DOHH2 (cell line): ENCODE data around the gene DUSP16.
"Not testable (repeated sequence)": the region's sequence is repeated elsewhere in the genome, so short reads cannot be mapped to it uniquely, and the experiment has no call there.

Experiments
- H3F3A ChIP-seq: fragments of 200-600 bp; sonication (generic), shearing (Covaris generic); 2 replicates; pipeline ENCODE4 v1.6.0; 2016; ENCODE audit warnings: antibody characterized with exemption, mild to moderate bottlenecking; ENCODE audit not compliant: control insufficient read depth, insufficient read depth
- H3K27ac ChIP-seq: fragments of 200-600 bp; sonication (generic); 2 replicates; pipeline ENCODE4 v1.5.1; 2014; ENCODE audit warnings: low read depth, mild to moderate bottlenecking, low read length, moderate library complexity
- H3K27me3 ChIP-seq: fragments of 200-600 bp; sonication (generic); 2 replicates; pipeline ENCODE4 v1.6.1; 2014; ENCODE audit warnings: mild to moderate bottlenecking, low read length, mixed read lengths; ENCODE audit not compliant: control insufficient read depth
- H3K36me3 ChIP-seq: fragments of 200-600 bp; sonication (generic); 2 replicates; pipeline ENCODE4 v1.6.1; 2014; ENCODE audit warnings: mild to moderate bottlenecking, low read length, moderate library complexity, mixed read lengths; ENCODE audit not compliant: control insufficient read depth
- H3K4me1 ChIP-seq: fragments of 200-600 bp; sonication (generic); 2 replicates; pipeline ENCODE4 v1.6.1; 2014; ENCODE audit warnings: mild to moderate bottlenecking, low read length, mixed read lengths; ENCODE audit not compliant: control insufficient read depth
- H3K4me2 ChIP-seq: fragments of 200-600 bp; sonication (generic); 2 replicates; pipeline ENCODE4 v1.6.0; 2014; ENCODE audit warnings: mild to moderate bottlenecking, low read length, moderate library complexity
- H3K4me3 ChIP-seq: fragments of 200-600 bp; sonication (generic); 2 replicates; pipeline ENCODE4 v1.5.1; 2014; ENCODE audit warnings: mild to moderate bottlenecking, low read length, mixed read lengths
- H3K79me2 ChIP-seq: fragments of 200-600 bp; sonication (generic); 2 replicates; pipeline ENCODE4 v1.6.1; 2014; ENCODE audit warnings: mild to moderate bottlenecking, low read length, mixed read lengths; ENCODE audit not compliant: control insufficient read depth
- H3K9me2 ChIP-seq: fragments of 200-600 bp; sonication (generic); replicated peaks from 2 replicates; pipeline ENCODE4 v1.6.1; 2014; ENCODE audit warnings: mild to moderate bottlenecking, low read length, mixed read lengths; ENCODE audit not compliant: control insufficient read depth
- H3K9me3 ChIP-seq: fragments of 200-600 bp; sonication (generic); 2 replicates; pipeline ENCODE4 v1.6.1; 2014; ENCODE audit warnings: antibody characterized with exemption, low read length, mixed read lengths; ENCODE audit not compliant: control insufficient read depth, insufficient read depth
- H4K20me1 ChIP-seq: fragments of 200-600 bp; sonication (generic); 2 replicates; pipeline ENCODE4 v1.6.0; 2014; ENCODE audit warnings: low read depth, mild to moderate bottlenecking, antibody characterized with exemption, low read length, moderate library complexity; ENCODE audit not compliant: control insufficient read depth, insufficient read depth
- CTCF ChIP-seq: fragments of 200-600 bp; sonication (generic); IDR thresholded peaks from one replicate; pipeline ENCODE4 v1.5.1; 2014; ENCODE audit warnings: antibody characterized with exemption, mild to moderate bottlenecking, low read depth, low read length; ENCODE audit not compliant: poor library complexity, severe bottlenecking
- EZH2phosphoT487 ChIP-seq: fragments of 200-600 bp; sonication (generic); IDR thresholded peaks from 2 replicates; pipeline ENCODE4 v1.6.1; 2017; ENCODE audit warnings: borderline replicate concordance, mild to moderate bottlenecking, antibody characterized with exemption, low read length, moderate library complexity, mixed read lengths

DUSP16 gene

DNA sequence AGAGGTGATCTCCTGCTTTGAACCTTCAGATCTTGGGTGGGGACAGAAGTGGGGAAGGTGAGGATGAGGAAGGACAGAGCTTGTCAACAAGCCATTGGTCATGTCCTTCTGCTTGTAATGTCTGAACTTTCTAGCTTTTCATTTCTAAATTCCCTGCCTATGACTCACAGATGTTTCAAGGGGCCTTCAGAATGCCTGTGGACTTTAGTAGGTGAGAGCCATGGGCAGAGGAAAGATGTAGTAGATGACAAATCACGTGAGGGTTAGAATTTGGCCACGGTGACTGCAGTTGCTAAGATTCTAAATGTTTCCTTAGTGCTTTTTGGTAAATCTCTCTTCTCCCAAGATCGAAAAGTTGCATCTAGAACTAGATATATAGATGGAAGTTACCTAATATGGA, 30.3 kb upstream of the DUSP16 start:
- TF ChIP-seq EZH2phosphoT487 = no peak
- TF ChIP-seq CTCF = no peak

DNA sequence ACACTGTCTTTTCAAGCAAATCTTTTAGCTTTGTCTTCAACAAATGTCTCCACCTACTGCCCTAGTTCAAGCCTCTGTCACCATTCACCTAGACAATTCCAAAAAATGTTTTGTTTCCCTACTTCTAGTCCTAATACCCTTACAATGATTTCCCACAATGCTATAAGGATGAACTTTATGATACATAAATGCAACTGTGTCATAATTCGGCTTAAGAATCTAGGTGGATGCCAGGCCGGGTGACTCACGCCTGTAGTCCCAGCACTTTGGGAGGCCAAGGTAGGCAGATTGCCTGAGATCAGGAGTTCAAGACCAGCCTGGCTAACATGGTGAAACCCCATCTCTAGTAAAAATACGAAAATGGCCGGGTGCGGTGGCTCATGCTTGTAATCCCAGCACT, 28.3 kb upstream of the DUSP16 start:
- no peaks in the 10 kb centered on the region for H3K4me1 ChIP-seq
- H4K20me1 ChIP-seq = no peaks in the 10 kb centered on the region
- no peak overlapping the region for H3K4me2 ChIP-seq
- no peaks in the 10 kb centered on the region for H3K9me3 ChIP-seq
- TF ChIP-seq CTCF (no peak), EZH2phosphoT487 (no peak)
- no peaks in the 10 kb centered on the region for H3K9me2 ChIP-seq
- H3K79me2 ChIP-seq = no peaks in the 10 kb centered on the region
- no peaks in the 10 kb centered on the region for H3K36me3 ChIP-seq
- H3K27ac ChIP-seq = no peak overlapping the region
- peaks cover 15% of the 10 kb centered on the region for H3K27me3 ChIP-seq
- H3K4me3 ChIP-seq = no peak overlapping the region
- no peaks in the 10 kb centered on the region for H3F3A ChIP-seq

More for the DNA sequence above, 30.3 kb upstream of the DUSP16 start:
- Histone ChIP-seq H3K27me3 (peaks cover 6% of the 10 kb centered on the region), H3K9me2 (no peaks in the 10 kb centered on the region), H3K9me3 (no peaks in the 10 kb centered on the region), H4K20me1 (no peaks in the 10 kb centered on the region), H3K4me1 (no peaks in the 10 kb centered on the region), H3K36me3 (no peaks in the 10 kb centered on the region), H3K27ac (no peak overlapping the region), H3K4me2 (no peak overlapping the region), H3K4me3 (no peak overlapping the region), H3K79me2 (no peaks in the 10 kb centered on the region), H3F3A (no peaks in the 10 kb centered on the region)

DNA sequence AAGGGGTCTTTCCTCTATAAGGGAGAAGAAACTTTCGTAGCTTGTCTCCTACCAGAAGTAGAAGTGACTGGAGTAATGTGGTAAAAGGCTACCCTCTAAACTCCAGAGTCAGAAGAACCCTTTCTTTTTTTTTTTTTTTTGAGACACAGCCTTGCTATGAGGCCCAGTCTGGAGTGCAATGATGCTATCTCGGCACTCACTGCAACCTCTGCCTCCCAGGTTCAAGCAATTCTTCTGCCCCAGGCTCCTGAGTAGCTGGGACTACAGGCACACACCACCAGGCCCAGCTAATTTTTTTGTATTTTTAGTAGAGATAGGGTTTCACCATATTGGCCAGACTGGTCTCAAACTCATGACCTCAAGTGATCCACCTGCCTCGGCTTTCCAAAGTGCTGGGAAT, 25.8 kb upstream of the DUSP16 start:
- not testable (repeated sequence) for H3K4me1 ChIP-seq, H3K9me3 ChIP-seq, H3K27ac ChIP-seq, H3K4me3 ChIP-seq, H3F3A ChIP-seq, H3K79me2 ChIP-seq, H3K4me2 ChIP-seq, H4K20me1 ChIP-seq, H3K36me3 ChIP-seq, H3K9me2 ChIP-seq
- H3K27me3 ChIP-seq = peaks cover 18% of the 10 kb centered on the region

DNA sequence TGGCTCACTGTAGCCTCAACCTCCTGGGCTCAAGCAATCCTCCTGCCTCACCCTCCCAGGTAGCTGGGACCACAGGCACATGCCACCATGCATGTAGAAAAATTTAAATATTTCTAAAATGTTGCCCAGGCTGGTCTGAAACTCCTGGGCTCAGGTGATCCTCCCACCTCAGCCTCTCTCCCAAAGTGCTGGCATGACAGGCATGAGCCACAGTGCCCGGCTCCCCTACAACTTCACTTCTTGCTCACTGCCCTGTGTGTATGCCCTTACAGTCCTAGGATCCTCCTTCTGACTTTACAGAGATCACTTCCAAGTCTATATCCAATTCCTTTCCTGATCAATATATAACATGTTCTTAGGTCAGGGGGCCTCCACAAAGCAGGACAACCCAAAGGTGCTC, 25.2 kb upstream of the DUSP16 start:
- no peaks in the 10 kb centered on the region for H3F3A ChIP-seq
- H3K79me2 ChIP-seq = no peaks in the 10 kb centered on the region
- H3K36me3 ChIP-seq = no peaks in the 10 kb centered on the region
- H3K9me3 ChIP-seq = no peaks in the 10 kb centered on the region
- no peak overlapping the region for H3K4me3 ChIP-seq
- H3K4me2 ChIP-seq = no peak overlapping the region
- H3K27me3 ChIP-seq = peaks cover 18% of the 10 kb centered on the region
- H3K4me1 ChIP-seq = no peaks in the 10 kb centered on the region
- no peaks in the 10 kb centered on the region for H4K20me1 ChIP-seq
- H3K27ac ChIP-seq = no peak overlapping the region
- no peaks in the 10 kb centered on the region for H3K9me2 ChIP-seq
- TF ChIP-seq EZH2phosphoT487 (no peak), CTCF (no peak)
